HG03066 (cell line): ENCODE data around the gene FIGNL2.

Experiments used
- ATAC-seq: cut with Tn5 transposase; IDR thresholded peaks from one replicate; pipeline ENCODE4 v1.9.1; 2021; ENCODE audit warnings: low read depth; ENCODE audit not compliant: unreplicated experiment

Gene FIGNL2

DNA sequence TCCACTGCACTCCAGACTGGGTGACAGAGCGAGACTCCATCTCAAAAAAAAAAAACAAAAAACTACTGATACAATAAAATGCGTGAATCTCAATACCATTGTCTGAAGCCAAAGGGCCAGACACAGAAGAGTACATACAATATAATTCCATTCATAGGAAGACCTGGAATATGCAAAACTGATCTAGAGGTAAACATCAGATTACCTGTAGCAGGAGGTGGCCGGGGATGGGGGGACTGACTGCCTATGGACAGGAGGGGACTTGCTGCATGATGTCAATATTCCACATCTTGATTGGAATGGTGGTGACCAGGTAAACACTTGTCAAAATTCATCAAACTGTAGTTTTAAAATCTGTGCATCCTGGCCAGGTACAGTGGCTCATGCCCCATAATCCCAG is 12.5 kb upstream of the FIGNL2 start:
- no peak for ATAC-seq

DNA sequence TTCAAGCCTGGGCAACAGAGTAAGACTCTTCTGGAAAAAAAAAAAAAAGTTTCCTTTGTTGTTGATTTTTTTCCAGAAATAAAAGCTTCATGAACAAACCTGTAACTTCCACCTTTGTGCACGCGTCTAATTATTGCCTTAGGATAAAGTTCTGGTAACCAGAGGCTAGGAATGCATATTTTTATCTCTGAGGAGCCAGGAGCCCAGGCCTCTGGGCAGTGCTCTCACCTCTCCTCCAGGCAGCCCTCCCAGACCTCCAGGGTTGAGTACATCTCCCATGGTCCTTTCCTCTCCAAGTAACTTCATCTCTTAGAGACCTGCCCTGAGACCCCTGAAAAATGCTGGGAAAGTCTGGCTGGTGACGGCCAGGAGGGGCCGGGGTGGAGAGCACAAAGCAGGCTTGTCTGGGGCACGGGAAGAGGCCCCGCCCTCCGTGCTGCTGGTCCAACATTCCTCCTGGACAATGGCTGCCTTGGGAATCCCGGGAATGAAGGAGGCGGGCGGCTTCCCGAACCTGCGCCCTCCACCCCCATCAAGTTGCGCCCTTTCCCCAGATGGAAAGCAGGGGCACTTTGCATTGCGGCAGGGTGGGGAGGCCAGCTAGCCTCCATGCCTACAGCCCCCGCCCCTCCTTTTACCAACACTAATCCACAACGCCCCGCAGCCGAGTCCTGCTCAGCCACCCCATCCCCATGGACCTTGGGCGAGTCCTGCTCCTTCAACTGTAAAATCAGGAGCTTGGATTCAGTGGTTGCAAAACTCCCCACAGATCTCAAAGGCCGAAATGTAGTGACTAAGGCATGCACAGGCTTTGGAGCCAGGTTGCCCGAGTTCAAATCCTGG is 7.3 kb upstream of the FIGNL2 start:
- ATAC-seq: no peak

DNA sequence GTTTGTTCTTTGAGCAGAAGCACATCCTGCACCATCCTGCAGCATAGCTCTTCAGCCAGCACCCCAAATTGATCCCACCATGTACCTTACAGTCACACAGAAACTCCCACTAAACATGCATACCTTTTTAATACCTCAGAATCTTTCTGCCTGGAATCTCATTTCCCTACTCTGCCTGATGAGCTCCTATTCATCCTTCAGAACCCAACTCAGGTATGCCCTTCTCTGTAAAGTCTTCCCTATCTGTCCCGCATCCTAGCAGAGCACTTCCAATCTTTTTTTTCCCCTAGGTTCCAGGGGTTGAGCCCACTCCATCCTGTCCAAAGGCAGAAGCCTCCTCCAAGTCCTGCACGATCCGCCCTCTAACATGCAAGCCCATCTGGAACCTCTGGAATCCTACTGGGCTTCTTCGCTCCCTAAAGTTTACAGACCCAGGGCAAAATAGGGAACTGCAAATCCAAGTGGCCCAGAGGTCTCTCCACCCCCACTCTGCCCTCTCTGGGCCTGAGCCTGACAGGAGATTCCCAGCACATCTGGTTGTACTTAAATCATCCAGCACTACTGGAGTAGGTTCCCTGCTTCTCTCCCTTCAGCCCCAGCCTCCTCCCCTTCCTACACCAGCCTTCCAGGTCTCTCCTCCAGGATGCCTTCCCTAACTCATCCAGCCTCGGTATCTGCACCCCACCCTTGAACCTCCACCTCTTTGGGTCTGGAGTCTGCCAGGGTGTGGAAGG is 4.1 kb upstream of the FIGNL2 start:
- ATAC-seq: no peak

DNA sequence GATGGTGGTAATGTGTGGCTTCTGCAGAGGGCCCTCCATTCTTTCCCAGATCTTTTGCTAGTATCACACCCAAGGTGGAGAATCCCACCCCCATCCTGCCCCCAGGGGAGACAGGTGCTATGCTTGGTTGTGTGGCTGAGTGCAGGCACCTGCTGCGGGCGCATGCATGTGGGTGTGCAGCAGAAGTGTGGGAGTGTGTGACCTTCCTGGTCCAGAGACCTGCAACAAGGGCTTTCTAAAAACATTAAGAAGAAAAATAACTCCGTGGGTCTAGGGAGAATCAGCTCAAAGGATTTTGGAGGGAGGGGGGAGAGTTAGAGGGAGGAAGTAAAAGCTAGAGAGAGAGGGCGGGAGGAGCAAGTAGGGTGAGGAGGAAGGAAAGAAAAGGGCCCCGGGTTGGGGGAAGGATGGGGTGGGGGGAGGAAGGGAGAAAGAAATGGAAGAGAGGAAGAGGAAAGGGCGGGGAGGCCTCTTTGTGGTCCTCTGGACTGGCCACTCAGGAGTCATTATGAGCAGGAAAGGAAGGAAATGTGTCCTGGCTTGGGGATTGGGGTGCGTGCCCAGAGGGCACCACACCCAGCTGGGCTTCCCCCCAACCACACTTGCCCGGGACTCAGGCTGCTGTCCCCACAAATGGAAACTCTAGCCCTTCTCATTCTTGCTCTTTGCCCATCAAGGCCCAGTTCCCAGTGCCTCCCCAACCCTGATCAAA is 3.1 kb upstream of the FIGNL2 start:
- ATAC-seq: no peak

DNA sequence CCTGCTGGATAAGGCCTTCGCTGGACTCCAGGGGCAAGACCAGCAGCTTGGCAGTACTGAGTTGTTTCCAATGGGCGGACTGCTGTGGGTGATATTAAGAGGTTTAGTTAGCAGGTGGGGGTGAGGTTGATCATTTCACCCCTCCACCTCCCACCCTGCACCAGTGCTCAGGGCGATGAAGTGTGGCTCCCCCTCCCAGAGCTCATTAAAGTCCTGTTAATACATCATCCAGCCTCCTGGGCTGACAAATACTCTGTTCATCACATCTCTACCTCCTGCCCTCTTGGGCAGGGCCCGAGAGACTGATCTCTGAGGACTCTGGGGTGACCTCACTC is 2.4 kb upstream of the FIGNL2 start:
- ATAC-seq: no peak

DNA sequence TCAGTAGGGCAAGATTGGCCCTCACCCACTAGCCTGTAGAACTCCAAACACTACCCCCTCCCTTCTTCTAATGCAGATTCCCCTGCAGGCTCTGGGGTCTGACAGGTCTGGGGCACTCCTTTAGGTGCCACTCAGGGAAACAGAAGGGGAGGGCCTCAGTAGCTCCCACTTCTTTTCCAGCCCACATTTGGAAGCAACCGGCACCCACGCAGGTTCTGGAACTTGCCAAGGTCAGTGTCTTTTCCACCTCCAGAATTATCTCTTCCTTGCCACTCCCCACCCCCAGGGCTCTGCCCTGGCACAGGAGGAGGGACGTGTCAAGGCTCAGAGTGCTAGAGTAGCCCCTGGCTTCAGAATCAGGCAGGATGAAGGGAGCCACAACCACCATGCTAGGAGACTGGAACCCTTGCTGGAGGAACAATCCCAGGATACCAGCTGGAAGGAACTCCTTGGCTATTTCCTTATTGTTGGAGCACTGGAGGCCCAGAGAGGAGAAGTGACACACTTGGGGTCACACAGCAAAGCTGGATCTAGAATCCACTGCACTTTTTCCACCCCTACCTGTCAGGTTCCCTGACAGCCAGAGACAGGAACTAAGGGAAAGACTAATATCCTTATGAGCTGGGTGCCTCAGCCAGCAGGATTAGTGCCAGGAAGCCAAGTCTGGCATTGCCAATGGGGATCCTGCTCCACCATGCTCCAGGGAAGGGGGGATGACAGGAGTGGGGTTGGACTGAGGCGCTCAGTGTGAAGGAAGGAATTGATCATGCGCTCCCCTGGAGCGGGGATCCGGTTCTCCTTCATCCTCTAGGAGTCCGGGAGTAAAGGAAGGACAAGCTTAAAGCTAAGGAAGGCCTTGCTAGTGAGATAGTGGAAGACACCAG is 1.8 kb upstream of the FIGNL2 start:
- ATAC-seq: no peak

DNA sequence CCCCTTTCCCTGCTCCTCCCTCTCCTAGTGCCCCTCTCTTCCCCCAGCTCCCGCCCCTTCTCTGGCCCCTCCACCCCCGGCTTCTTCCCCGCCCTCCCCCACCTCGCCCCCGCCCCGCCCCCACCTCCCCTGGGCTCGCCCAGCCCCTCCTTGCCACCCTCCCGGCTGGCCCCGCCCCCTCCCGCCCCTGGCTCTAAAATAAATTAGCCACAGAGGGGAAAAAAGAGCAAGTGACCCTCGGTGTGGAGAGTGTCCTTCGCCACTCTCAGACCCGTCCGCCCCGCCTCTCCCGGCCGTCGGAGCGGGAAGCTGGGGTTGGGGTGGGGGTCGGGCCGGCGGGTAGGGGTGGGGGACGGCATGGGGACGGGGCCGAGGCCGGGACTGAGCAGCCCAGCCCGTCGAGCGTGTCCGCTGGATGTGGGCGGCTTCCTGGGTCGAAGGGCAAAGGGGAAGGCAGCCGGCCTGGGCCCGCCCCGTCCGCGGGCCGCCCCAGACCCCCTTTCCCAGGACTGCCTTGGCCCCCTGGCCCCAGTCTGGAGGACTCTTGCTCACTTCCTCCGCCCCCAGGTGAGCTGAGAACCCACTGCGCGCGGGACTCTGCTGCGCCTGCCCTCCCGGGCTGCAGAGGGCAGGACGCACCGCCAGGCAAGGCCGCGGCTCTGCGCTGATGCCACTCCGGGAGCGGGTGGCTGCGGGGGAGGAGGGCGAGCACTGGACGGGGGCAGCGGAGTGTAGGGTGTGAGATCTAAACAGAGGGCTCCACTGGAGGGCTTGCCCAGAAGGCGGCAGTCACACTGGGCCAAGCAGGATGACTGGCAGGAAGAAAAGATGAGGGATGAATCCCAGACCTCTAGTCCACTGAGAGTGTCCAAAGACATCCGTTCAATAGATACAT is 570 bp upstream of the FIGNL2 start:
- no peak for ATAC-seq

DNA sequence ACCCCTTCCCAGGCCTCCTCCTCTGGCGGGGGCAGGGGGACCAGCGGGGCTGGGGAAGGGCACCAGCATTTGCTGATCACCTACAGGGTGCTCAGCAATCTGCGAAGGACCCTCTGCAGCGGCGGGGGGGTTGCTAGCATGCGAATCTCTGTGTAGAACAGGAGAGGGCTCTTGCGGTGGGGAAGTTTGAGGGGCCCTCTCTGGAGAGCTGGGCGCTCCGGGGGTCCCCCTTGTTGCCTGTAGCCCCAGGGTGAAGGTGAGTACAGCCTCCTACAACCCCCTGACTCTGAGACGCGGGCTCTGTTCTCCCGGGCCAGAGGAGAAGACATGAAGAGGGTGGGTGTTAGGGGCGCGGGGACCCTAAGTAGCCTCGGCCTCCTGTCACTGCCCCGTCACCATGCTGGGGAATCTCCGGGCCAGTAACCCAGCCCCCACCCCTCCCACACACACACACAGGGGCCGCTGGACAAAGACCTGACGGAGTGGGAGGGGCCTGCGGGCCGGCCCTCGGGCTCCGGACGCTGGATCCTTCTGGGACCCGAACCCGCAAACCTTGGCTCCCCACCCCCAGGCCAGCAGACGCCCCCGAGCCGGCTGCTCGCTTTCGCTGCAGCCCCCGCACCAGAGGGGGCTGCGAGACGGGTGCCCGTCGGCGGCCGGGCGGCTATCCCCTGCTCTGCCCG is 734 bp downstream of the FIGNL2 start:
- ATAC-seq: no peak

DNA sequence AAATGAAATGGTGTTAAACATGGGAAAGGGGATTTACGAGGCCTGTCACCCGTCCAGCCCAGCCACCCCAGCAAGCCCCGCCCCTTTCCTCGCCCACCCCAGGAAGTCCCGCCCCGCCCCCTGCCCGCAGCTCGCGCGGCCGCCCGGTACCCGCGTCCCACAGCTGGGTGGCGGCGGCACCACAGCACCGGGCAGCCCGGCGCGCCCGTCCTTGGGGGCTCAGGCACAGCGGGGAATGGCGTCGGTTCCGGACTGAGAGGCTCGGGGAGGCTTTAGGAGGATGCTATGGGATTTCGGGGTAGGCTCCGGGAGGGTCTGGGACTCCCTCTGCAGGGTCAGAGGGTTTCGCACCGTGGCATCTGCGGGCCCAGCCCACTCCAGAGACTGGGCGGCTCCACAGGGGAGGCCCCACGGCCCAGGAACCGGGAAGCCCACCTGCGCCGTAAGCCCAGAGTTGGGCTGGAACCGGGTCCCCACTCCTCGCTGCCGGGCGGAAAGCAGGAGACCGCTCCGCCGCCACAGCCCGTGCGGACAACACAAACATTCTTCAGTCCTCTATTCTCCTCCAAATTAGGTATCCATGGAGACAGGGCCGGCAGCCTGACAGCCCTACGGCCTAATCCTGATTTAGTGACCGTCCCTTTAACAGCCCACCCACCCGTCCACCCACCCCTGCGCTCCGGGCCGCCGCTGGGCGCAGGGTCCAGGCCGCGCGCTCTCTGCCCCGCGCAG is 1.4 kb downstream of the FIGNL2 start:
- ATAC-seq: no peak

DNA sequence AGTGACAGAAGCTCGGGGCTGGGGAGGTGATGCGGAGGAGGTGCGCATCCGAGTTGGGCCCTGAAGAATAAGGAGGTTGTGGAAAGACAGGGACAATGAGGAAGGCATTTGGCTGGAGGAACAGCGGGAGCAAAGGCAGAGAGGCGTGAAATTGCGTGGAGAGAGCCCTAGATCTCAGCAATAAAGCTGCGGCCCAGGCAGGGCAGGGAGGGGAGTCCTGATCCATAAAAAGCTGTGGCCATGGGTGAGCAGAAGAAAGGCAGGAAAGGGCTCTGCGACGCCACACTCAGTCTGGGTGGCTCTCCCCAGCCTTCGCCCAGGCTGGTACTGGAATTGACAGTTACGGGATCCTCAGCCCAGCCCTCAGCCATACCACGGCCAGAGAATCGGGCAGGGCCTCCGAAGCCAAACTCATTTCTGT is 2.2 kb downstream of the FIGNL2 start:
- no peak for ATAC-seq

DNA sequence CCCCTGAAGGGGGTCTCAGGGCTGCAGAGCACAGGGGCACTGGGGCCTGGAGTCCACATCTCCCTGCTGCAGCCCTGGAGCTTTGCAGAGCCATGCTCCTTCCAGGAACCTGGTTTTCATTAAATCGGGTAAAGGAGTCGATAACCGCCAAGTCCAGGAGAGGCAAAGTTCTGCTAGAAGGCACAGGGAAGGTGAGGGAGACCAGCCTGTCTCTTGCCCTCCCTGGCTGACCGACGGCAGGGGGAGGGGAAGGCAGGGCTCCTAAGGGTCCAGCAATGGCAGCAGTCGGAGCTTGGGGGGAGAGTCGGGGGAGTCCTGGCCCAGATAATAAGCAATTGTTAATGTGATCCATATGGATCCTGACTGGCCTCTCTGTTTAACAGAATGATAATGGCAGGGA is 3.0 kb downstream of the FIGNL2 start:
- ATAC-seq: no peak

DNA sequence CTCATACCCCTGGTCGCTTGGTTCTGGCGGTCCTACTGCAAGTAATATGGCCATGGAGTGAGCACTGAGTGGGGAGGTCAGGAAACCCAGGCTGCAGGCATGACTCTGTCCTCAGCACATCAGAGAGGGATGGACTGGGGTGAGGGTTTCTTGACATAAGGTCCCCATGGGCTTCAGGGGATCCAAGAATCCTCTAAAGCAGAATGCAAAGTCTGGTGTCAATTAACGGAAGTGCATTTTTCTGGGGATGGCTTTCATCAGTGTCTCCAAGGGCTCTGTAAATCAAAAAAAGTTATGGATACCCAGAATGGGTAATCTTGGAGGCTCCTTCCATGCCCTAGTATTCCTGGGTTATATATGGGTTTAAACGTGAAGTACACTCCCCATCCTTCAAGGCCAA is 3.7 kb downstream of the FIGNL2 start:
- ATAC-seq: no peak

DNA sequence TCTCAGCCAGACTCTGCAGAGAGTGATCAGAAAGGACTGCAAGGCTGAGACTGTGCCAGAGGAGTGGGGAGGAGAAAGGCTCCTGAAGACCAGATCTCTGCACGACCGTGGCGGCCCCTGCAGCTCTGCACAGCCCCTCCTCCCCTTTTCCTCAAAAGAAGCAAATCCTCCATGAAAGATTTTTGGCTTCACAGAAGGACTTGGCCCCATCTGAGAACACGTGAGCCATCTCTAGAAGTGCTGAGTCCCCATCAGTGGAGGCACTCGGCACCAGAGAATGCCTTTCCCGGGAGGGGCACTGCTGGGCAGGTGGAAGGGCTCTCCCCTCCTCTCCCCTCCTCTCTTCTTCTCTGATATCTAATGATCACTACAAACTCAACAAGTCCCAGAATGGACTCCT is 6.8 kb downstream of the FIGNL2 start:
- no peak for ATAC-seq

DNA sequence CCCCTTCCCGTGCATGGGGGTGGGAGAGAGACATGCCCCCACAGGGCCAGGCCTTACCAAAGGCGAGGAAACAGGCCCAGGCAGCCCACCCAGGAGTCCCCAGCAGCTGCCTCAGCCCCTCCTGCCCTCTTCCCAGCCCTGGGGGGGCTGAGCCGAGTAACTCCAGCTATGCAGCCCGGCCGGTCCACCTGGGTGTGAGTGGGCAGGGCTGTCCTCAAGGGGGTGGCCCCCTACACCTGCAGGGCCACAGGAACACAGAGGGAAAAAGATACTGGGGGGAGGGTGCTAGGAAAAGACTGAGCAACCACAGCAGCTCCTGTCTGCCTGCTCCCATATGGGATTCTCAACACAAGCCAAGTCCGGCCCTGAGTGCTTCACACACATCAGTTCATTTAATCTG is 7.6 kb downstream of the FIGNL2 start:
- ATAC-seq: no peak

DNA sequence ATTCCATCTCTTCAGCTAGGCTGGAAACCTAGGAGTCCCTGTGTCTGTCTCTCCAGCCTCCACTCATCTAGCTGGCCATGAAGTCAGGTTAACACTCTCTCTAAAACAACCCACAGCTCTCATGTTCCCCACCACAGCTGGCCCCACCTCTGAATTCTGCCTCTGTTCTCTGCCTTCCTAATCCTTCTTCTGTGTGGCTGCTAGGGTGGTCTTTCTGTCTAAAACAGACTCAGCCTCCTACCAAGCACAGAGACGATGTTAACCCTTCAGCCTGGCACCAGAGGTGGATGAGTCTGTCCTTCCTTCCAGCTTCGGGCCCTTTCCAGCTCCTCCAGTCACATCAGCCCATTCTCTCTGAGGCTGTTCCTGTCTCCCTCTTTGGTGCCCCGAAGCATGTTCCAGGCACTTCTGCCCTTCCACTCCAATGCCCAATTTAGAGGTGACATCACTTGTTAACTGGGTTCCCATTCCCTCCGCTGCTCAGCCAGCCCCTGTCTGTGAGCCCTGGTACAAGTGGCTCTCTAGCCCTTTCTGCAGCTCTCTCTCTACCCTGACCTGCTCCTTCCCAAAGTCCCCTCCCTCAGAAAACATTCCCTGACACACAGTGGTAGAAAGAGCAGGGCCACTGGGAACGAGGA is 9.1 kb downstream of the FIGNL2 start:
- no peak for ATAC-seq

DNA sequence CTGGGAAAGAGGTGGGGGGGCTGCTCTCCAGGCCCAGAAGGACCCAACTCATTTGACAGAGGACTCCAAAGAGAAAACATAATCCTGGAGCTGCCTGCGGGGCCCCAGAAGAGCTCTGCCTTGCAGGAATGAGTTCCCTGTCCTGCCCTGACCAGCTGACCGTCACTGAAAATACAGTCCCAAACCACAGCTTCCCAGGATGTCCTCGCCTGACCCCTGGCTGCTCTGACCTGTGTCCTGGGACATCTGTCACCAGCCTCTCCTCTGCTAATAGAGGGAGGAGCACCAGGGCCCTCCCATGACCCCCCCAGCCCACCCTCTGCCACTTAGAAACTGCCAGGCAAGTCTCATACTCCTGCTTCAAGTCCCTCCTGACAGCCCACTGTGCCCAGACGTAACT is 9.8 kb downstream of the FIGNL2 start:
- ATAC-seq: no peak

DNA sequence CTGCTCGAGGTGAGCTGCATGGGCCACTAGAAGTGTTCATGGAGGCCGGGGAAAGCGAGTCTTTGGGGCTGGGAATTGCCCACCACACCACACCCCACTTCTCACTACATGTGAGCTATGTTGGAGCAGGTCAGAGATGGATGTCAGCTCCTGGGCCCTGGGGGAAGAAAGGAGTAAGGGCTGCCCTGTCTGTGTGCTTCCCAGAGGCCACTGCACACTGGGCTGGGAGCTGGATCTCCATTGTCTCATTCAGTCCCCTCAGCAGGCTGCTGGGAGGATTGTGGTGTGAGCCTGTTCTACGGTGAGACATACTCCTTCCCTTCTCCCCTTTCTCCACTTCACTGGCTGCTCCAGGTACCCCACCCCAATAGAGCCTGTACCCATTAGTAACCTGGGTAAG is 10.5 kb downstream of the FIGNL2 start:
- no peak for ATAC-seq

DNA sequence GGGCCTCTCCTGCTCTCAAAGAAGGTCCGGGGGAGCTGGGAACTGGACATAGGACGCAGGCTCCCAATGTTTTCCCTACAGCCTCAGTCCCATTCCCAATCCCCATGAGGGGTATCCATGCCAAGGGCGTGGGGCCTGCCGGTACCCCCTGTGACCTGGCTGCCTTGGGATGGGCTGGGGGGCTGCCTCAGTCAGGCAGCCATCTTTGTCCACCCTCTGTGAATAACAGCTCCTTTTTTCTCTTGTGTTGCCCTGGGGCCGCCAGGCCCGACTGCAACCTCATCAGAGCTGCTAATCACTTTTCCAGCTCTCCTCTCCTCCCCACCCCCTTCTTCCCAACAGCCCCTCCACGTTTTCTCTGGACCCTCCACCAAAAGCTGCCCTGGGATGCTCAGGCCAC is 11.2 kb downstream of the FIGNL2 start:
- ATAC-seq: no peak
